Muscle layer of duodenum (tissue), 2 donors: ENCODE results near the gene PM20D2.

Source experiments
- H3K27ac ChIP-seq: one replicate; pipeline ENCODE4 v1.7.0; 2013; ENCODE audit warnings: mild to moderate bottlenecking, low read length
- H3K27me3 ChIP-seq: one replicate; pipeline ENCODE4 v1.7.0; 2013; ENCODE audit warnings: low read depth, mild to moderate bottlenecking, control low read depth, low read length
- H3K36me3 ChIP-seq, 2 donors: one replicate each; pipeline ENCODE4 v1.7.0; 2013; ENCODE audit warnings: low read length in 2 of 2, control low read depth in 1 of 2, mild to moderate bottlenecking in 1 of 2; ENCODE audit not compliant: insufficient read depth in 2 of 2, control insufficient read depth in 1 of 2
- H3K4me1 ChIP-seq, 2 donors: one replicate each; pipeline ENCODE4 v1.7.0; 2013; ENCODE audit warnings: low read length in 2 of 2, mild to moderate bottlenecking in 2 of 2, control low read depth in 1 of 2, moderate library complexity in 1 of 2; ENCODE audit not compliant: insufficient read depth in 2 of 2, control insufficient read depth in 1 of 2
- H3K4me3 ChIP-seq, 2 donors: one replicate each; pipeline ENCODE4 v1.7.0; 2013; ENCODE audit warnings: low read length in 2 of 2, low read depth in 1 of 2, mild to moderate bottlenecking in 1 of 2
- H3K9me3 ChIP-seq, 2 donors: one replicate each; pipeline ENCODE4 v1.7.0; 2013; ENCODE audit warnings: low read length in 2 of 2, control low read depth in 1 of 2, mild to moderate bottlenecking in 1 of 2; ENCODE audit not compliant: control insufficient read depth in 1 of 2
- donor health status: healthy.

PM20D2 gene, protein sequence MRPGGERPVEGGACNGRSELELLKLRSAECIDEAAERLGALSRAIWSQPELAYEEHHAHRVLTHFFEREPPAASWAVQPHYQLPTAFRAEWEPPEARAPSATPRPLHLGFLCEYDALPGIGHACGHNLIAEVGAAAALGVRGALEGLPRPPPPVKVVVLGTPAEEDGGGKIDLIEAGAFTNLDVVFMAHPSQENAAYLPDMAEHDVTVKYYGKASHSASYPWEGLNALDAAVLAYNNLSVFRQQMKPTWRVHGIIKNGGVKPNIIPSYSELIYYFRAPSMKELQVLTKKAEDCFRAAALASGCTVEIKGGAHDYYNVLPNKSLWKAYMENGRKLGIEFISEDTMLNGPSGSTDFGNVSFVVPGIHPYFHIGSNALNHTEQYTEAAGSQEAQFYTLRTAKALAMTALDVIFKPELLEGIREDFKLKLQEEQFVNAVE

DNA sequence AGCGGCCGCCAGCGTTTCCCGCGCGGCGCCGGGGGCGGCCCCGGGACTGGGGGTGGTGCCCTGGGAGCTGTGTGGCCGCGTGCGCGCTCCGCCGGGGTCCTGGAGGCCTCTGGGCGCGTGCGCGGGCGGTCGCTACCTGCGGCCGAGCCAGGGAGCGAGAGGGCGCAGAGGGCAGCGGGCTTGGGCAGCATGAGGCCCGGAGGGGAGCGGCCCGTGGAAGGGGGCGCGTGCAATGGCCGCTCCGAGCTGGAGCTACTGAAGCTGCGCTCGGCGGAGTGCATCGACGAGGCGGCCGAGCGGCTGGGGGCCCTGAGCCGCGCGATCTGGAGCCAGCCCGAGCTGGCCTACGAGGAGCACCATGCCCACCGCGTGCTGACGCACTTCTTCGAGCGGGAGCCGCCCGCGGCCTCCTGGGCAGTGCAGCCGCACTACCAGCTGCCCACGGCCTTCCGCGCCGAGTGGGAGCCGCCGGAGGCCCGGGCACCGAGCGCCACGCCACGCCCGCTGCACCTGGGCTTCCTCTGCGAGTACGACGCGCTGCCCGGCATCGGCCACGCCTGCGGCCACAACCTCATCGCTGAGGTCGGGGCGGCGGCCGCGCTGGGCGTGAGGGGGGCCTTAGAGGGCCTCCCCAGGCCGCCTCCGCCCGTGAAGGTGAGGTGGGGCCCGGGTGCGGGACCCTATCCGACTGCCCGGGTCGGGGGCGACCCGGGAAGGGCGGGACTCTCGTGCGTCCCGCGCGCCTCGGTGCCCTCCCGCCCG is at the start of gene PM20D2:
Gene PM20D2 (plus strand): TSS at position 100 of the 762 bp plus-strand sequence. CDS start 90 bp downstream, at position 190.
- Histone ChIP-seq H3K27ac (peak within 1 kb of the TSS; percentile 89), H3K4me3 (peak within 1 kb of the TSS; percentile 67 to 82), H3K4me1 (no peaks in the 10 kb centered on the region), H3K9me3 (no peaks in the 10 kb centered on the region), H3K36me3 (no peaks in the 10 kb centered on the region), H3K27me3 (no peaks in the 10 kb centered on the region)

DNA sequence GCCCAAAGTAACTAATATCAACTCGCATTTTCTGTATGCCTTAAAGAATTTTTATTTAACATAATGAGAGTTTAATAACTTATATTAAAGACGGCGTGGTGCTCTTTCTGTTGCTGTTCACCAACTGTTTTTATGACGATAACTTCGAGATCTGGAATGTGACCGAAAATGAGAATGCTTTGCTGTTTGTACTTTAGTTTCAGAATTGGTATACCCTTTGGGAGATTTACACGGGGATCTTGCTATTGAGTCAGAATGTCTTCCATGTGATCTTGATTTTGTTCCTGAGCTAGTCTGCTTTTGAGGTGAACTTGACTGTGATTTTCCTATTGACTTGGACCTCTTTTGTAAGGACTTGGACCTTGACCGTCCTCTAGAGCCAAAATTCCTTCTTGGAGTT is 47.4 kb upstream of the PM20D2 start:
- no peaks in the 10 kb centered on the region for H3K36me3 ChIP-seq
- H3K4me1 ChIP-seq = no peaks in the 10 kb centered on the region
- H3K9me3 ChIP-seq = no peaks in the 10 kb centered on the region
- no peak overlapping the region for H3K4me3 ChIP-seq
- H3K27ac ChIP-seq = no peak overlapping the region
- no peaks in the 10 kb centered on the region for H3K27me3 ChIP-seq

DNA sequence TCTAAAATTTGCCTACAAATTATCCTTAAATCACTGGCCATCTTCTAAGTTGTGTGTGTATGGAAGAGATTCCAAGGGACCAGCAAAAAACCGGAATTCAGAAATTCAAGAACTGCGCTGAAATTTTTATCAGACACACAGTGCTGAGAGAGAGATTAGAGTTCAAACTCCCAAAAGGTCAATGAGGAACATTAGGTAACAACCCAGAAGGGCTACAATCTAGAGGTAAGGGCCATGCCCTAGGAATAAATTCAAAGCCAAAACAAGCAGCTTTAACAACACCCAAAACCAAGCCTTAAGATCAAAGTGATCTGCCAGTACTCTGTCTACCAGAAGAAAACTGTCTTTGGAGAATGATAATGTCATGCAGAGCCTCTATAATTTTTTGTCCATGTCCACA is 45.7 kb upstream of the PM20D2 start:
- H3K4me1 ChIP-seq = no peaks in the 10 kb centered on the region
- H3K27me3 ChIP-seq = no peaks in the 10 kb centered on the region
- H3K4me3 ChIP-seq = no peak overlapping the region
- no peaks in the 10 kb centered on the region for H3K36me3 ChIP-seq
- no peaks in the 10 kb centered on the region for H3K9me3 ChIP-seq
- no peak overlapping the region for H3K27ac ChIP-seq

DNA sequence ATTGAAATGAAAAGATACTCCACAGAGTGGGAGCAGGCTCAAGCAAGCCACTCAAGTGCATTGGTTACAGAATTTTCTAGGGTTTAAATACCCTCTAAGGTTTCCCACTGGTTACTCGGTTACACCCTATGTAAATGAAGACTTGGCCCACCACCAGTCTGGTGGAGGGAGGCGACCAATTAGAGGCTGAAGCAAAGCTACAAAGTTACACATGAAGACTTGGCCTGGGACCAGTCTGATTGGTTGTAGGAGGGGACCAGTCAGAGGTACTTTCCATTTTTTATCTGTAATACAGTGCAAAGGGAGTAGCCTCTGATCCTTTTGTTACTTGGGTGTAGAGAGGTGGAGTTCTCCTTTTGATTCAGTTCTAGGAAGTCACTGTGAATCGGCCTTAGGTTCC is 35.6 kb upstream of the PM20D2 start:
- Histone ChIP-seq H3K27ac (no peak overlapping the region), H3K36me3 (no peaks in the 10 kb centered on the region), H3K27me3 (no peaks in the 10 kb centered on the region), H3K9me3 (no peaks in the 10 kb centered on the region), H3K4me3 (no peak overlapping the region), H3K4me1 (no peaks in the 10 kb centered on the region)

DNA sequence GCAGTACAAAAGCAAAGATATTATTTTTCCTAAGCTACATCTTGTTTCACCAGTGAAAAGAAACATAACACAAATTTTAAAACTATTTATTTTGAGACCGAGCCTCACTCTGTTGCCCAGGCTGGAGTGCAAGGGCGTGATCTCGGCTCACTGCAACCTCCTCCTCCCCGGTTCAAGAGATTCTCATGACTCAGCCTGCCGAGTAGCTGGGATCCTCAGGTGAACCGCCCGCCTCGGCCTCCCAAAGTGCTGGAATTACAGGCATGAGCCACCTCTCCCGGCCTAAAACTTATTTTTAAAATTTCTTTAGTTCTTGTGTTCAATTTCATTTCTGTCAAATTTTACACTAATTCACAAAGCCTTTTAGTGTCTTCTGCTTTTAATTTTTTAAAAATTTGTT is 33.9 kb upstream of the PM20D2 start:
- Histone ChIP-seq H3K27ac (no peak overlapping the region), H3K4me1 (peaks cover 0 to 3% of the 10 kb centered on the region in 2 donors), H3K4me3 (no peak overlapping the region), H3K9me3 (no peaks in the 10 kb centered on the region), H3K27me3 (no peaks in the 10 kb centered on the region), H3K36me3 (no peaks in the 10 kb centered on the region)

DNA sequence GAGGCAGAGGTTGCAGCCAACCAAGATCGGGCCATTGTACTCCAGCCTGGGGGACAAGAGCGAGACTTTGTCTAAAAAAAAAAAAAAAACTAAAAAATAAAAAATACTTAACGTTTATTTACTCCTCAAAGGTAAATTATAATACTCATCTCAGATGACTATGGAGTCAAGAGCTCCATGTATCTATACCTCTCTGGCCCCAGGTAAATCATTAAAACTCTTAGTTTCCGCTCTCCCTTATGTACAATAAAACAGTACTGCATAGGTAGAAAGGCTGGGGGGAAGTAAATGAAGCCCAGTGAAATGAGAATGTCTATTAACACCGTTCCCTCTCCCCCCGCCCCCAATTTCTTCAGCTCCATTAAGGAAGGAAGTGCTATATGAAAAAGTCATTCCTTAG is 29.2 kb upstream of the PM20D2 start:
- peaks cover 0 to 4% of the 10 kb centered on the region in 2 donors for H3K4me1 ChIP-seq
- no peaks in the 10 kb centered on the region for H3K36me3 ChIP-seq
- H3K27me3 ChIP-seq = no peaks in the 10 kb centered on the region
- peak overlapping the region; percentile 73 to 77 for H3K4me3 ChIP-seq
- H3K9me3 ChIP-seq = no peaks in the 10 kb centered on the region
- H3K27ac ChIP-seq = no peak overlapping the region

DNA sequence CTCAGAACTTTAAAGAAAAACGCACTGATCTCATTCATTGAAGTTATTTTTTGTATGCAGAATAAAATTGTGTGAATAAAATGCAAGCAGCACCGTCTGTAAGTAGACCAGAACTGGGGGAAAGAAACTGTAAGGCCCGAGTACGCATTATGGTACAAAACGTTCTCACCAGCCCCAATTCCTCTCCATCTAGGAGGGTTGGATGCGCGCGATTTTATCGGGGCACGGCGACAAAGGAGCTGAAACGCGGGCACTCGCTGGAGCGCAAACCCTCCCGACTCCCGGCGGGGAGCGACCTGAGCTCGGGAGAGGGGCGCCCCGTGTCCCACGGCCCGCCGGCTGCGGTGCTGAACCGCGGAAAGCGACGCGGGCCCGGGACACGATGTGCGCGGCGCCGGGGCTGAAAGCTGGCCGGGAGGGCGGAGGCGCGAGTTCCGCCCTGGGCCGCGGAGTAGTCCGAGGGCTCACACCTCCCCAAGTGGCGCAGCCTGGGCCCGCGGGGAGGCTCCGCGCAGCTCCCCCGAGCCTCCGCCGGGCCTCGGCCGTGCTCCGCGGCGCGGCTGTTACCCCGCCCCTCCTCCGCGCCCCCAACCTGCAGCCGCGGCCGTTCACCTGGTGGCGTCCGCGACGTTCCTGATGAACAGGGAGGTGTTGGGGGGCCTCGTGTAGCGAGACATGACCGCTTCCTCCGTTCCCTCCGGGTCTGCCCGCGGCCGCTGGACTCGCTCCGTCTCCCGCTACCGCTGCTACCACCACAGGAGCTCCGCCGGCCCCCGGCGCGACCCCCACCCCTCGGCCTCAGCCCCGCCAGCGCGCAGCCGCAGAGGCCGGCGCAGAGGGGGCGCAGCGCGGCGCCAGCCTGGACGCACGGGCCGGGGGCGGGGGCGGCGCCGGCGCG is 28.4 kb upstream of the PM20D2 start, which contains the start of gene SRSF12:
Gene SRSF12 (minus strand): TSS at position 861 of the 898 bp plus-strand sequence. CDS start 184 bp downstream, at position 677.
- peak within 1 kb of the TSS; percentile 16 for H3K27ac ChIP-seq
- H3K4me1 ChIP-seq = peaks cover 0 to 4% of the 10 kb centered on the region in 2 donors
- H3K36me3 ChIP-seq = no peaks in the 10 kb centered on the region
- no peaks in the 10 kb centered on the region for H3K9me3 ChIP-seq
- H3K4me3 ChIP-seq = peak within 1 kb of the TSS; percentile 73 to 77
- H3K27me3 ChIP-seq = no peaks in the 10 kb centered on the region

DNA sequence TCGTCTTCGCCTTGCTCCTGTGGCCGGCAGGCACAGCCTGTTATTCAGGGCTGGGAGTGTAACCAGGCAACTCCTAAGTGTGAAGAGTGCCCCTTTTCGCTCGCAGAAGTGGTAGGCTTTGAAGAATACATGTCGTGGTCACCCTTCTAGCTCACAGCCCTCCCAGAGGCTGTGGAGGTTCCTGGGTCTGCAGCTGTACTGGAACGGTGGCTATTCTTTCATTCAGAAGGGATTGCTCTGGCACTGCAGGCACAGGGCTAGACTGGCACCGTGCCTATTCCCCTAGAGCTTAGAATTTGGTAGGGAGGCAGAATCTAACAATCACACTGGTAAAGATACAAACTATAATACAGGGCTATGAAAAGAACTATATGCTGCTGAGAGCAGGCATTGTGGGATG is 26.9 kb upstream of the PM20D2 start:
- Histone ChIP-seq H3K36me3 (no peaks in the 10 kb centered on the region), H3K27me3 (no peaks in the 10 kb centered on the region), H3K9me3 (no peaks in the 10 kb centered on the region), H3K27ac (no peak overlapping the region), H3K4me1 (peaks cover 0 to 4% of the 10 kb centered on the region in 2 donors), H3K4me3 (no peak overlapping the region)

DNA sequence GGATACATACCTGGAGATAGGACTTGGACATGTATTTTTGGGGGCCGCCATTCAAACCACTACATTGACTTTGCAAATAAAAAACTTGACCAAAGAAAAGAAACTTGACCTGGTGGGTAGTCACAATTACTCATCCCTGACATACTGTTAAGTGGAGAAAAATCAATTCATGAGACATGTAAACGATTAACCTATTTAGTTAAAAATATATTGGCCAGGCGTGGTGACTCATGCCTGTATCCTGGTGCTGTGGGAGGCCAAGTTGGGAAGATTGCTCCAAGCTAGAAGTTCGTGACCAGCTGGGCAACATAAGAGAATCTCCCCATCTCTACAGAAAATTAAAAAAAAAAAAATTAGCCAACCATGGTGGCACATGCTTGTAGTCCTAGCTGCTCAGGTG is 25.5 kb upstream of the PM20D2 start:
- H3K4me3 ChIP-seq = no peak overlapping the region
- H3K4me1 ChIP-seq = peaks cover 0 to 4% of the 10 kb centered on the region in 2 donors
- no peaks in the 10 kb centered on the region for H3K9me3 ChIP-seq
- no peaks in the 10 kb centered on the region for H3K36me3 ChIP-seq
- no peaks in the 10 kb centered on the region for H3K27me3 ChIP-seq
- H3K27ac ChIP-seq = no peak overlapping the region

DNA sequence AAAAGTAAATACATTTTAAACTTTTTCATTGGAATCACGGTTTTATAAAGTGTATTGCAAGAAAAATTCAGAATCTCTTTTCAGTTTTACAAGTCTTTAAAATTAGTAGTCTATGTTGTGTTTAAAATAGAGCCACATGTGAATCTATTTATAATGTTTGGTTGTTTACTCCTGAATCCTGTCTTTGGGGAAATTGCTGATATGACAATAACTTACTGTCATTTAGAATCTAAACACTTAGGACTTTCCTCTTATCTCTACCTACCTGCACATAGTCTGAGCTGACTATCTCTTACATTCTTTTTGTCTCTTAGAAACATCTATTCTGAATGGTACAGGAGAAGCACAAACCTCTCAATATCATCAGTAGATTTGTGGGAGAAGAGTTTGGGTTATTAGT is 23.9 kb upstream of the PM20D2 start:
- Histone ChIP-seq H3K4me1 (peaks cover 0 to 1% of the 10 kb centered on the region in 2 donors), H3K9me3 (no peaks in the 10 kb centered on the region), H3K4me3 (no peak overlapping the region), H3K36me3 (no peaks in the 10 kb centered on the region), H3K27ac (no peak overlapping the region), H3K27me3 (no peaks in the 10 kb centered on the region)

DNA sequence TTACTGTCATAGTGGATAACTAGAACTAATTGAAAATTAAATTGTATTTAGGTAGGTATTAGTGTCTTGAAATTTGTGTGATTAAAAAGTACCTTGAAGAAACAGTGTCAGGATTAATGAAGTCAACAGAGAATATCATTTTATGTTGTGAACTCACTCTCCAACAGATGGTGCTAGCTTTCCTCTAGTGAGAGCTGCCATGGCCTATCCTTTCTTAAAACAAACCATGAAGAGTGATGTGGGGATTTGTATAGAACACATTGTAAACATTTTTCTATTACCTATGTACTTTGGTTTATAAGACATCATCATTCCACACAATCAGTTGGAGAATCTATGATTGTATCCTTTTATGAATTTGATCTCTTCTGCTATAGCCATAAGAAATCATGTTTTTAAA is 23.2 kb upstream of the PM20D2 start:
- Histone ChIP-seq H3K4me3 (no peak overlapping the region), H3K9me3 (no peaks in the 10 kb centered on the region), H3K4me1 (no peaks in the 10 kb centered on the region), H3K36me3 (no peaks in the 10 kb centered on the region), H3K27me3 (no peaks in the 10 kb centered on the region), H3K27ac (no peak overlapping the region)
